ENCODE data around the gene NCBP3.
"Not testable (repeated sequence)": the region's sequence is repeated elsewhere in the genome, so short reads cannot be mapped to it uniquely, and the experiment has no call there.

The NCBP3 gene

DNA sequence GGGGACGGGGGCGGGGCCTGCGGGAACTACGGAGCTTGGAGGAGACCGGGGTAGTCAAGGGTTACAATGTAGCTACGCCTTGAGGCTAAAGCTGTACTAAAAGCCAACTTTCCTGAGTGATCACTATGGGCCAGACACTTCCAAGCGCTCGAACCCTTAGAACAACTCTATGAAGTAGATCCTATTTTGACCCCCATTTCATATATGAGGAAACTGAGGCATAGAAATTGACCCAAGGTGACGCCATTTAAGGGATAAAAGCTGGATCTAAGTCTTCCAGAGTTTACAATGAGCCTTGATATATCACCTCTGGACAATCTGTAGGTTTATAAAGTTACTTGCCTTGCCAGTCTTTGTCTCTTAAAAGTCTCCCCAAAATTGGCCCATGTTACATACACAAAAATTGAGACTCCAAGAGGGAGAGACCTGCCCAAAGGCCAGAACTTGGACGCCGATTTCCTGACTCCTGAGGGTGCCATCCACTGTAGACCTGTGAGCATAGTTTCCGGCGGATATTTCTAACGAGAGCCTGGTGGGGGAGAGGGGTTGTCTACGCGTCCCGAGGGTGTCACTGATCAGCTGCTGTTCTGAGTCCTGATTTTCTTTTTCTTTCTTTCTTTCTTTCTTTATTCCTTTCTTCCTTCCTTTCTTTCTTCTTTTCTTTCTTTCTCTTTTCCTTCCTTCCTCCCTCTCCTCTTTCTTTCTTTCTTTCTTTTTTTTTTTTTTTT is 555 bp upstream of the NCBP3 start:
- no peak for DNase-seq

DNA sequence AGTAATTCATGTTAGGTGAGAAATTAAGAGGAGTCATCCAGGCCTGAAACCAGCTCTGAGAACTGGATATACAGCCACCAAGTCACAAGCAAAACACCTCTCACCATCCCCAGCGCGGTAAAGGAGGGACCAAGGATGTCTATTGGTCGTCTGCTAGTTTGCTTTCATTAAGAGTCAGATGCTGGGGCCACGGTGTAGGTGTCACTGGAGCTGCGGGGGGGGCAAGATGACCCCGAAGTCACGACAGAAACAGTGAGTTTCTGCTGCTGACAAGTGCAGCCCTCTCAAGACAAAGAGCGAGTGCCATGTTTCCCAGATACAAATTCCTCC is 790 bp downstream of the NCBP3 start:
- no peak for DNase-seq

DNA sequence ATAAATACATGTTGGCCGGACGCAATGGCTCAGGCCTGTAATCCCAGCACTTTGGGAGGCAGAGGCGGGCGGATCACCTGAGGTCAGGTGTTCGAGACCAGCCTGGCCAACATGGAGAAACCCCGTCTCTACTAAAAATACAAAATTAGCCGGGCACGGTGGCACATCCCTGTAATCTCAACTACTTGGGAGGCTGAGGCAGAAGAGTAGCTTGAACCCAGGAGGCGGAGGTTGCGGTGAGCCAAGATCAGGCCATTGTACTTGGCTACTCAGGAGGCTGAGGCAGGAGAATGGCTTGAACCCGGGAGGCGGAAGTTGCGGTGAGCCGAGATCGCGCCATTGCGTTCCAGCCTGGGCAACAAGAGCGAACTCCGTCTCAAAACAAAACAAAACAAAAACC is 1.5 kb downstream of the NCBP3 start:
- not testable (repeated sequence) for DNase-seq

DNA sequence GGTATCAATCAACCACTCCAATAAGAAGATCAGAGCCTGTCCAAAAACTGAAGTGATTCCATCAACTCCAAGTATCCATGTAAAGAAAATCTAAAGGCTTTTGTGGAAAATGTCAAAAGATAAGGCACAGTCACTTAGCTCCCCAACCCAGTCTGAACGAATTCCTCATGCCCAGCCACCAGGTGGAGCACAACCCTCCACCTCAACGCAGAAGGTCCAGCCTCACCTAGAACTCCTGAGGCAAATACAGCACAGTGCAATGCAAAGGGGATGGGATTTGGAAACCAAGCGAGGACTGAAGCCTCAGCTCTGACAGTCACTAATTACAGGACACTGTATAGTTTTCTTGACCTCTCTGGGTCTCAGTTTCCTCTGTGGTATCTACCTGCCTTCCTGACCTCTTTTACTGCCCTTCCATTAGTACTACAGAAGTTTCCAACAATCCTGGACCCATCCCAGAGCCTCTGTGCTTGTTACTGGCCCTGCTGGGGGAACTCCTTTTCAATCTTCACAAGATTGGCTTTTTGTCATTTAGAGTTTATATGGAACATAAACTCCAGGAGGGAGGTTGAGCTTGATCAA is 2.0 kb downstream of the NCBP3 start:
- DNase-seq = no peak

DNA sequence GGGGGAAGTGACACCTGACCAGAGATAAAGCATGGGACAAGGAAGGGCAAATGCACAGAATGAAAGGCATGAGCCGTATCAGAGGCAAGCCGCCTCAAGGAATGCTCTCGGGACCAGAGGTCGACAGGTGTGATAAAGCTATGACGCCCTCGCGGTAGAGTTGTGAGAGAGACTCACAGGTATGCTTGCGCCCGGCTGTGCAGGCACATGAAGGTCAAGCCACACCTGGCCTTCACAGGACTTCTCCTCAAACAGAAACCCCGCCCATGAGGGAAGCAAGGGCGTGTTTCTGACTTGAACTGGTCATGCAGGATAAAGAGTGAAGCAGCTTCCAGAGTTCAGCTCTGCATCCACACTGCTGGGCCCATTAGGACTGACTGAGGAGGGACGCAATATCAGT is 7.8 kb downstream of the NCBP3 start:
- DNase-seq = no peak

DNA sequence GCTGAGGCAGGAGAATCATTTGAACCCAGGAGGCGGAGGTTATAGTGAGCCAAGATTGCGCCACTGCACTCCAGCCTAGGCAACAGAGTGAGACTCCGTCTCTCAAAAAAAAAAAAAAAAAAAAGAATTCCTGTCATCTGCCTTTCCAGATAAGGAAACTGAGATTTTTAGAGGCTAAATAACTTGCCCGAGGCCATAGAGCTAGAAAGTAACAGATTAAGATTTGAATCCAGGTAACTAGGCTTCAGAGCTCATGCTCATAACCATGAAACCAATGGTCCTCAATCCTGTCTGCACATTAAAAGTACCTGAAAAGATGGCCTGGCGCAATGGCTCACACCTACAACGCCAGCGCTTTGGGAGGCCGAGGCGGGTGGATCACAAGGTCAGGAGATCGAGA is 9.5 kb downstream of the NCBP3 start:
- DNase-seq = no peak

DNA sequence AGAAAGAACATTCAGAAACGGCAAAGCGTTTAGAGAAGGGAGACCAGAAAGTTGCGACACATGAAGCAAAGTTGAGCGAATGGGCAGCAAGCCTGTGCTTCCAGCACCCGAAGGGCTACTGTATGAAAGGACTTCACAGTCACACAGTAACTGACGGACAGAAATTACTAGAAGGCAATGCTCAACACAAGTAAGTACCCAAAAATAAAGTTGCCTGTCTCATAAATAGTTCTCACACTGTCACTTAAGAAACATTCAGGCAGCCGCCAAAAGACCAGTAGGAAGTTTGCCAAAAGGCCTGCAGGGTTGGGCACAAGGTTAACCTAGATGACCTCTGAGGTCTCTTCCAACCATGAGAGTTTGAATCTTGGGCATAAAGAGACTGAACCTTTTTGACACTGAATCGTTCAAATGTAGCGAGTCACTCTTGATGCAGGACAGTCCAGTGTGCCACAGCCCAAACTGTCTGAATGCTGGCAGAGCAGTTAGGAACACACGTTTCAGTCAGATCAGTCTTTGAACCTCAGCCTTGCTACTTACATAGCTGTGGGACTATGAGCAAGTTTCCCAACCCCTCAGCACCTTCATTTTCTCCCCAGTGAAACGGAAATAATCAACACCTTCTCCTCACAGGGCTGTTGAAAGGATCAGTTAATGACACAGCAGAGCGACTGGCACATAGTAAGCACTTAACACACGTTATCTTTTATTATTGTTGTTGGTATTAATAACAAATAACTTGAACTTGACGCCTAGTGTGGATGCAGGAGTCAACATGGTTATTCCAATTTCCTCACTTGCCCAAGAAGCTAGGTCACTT is 10.4 kb downstream of the NCBP3 start:
- DNase-seq = no peak

DNA sequence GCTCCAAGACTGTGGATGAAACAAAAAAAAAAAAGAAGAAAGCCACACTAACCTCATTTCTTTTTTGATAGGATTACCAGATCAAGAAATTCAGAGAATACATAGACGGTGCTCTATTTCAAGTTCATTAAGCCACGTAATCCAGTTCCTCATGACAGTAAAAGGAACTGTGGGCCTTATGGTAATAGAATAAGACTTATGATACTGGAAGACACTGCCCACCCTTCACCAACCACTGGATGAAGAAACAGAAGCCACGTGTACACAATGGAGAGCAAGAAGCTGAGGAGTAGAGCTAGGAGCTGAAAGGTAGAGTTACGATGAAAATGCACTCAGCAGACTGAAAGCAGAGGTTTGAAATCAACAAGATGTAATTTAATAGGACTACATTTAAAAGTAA is 11.2 kb downstream of the NCBP3 start:
- no peak for DNase-seq

DNA sequence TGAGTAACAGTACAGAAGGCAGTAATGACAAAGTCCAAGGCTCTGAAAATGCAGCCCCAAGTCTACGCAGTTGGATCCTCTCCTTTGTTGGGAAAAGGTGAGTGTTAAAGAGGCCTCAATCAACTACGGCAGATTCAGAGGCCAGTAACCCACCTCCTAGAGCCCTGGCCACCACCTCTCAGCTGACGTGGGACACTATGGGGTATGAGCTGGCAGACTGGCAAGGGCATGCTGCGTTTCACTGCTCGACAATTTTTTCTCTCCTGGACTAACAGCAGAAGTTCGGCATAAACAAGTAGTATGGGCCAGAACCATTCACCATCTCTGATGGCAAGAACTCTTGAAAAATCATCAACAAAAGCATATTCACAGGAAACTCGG is 17.2 kb downstream of the NCBP3 start:
- DNase-seq = no peak

DNA sequence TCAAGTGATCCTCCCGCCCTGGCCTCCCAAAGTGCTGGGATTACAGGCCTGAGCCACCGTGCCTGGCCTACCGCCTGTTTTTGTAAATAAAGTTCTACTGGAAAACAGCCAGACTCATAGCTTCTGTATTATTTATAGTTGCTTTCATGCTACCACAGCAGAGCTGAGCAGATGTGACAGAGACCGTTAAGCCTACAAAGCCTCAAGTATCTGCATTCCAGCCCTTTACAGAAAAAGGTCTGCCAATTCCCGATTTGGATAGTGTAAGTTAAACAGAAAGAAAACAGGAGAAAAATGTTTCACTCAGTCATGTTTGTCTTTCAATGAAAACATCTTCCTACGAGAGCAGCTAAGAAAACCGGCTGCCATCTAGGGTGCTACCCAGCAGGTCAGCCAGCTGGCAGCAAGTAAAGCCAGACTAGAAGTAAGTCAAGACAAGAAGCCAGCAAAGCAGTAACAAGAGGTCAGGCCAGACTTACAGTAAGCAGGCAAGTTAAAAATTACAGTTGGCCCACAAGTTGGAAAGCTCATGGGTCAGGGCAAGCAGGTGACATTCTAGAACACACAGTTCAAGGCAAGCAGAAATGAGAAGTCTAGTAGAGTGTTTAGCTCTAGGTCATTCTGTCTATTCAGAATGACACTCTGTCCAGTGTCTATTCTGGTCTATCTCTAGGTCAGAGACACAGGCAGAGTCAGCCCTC is 17.7 kb downstream of the NCBP3 start:
- no peak for DNase-seq

DNA sequence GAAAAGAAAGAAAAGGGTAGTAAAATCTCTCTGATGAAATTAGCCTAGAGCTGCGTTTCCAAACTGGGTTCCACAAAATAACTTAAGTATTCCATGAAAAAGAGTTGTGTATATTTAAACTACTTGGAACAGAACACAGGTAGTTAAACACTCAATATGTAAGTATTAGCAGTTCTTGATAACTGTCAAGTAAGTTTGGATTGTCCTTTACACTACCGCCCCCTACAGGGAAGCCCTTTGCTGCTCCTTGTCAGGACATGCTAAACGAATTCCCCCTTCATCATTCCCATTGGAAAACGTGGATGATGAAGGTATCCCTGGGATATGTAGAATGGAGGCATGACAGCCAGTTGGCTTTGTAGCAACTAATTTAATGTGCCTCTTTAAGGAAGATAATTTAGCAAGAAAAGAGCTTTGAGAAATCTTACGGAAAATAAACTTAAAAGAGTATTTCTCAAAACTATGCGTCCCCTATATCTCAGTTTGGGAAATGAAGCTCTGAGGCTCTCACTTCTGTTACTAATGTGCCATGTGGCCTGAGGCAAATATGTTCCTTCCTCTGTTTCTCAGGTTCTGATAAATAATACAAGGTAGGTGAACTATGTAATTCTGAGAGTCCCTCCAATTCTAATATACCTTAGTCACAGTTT is 18.8 kb downstream of the NCBP3 start:
- DNase-seq = no peak

DNA sequence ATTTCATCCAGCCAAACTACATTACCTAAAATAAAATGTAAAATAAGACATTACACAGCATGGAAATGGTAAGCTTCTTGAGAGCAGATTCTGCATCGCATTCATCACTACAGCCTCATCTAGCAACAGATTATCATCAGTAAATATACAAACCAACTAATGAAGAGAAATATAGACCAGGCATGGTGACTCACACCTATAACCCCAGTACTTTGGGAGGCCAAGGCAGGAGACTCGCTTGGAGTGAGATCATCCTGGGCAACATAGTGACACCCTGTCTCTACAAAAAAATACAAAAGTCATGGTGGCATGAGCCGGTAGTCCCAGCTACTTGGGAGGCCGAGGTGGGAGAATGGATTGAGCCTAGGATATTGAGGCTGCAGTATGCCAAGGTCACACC is 19.9 kb downstream of the NCBP3 start:
- no peak for DNase-seq

DNA sequence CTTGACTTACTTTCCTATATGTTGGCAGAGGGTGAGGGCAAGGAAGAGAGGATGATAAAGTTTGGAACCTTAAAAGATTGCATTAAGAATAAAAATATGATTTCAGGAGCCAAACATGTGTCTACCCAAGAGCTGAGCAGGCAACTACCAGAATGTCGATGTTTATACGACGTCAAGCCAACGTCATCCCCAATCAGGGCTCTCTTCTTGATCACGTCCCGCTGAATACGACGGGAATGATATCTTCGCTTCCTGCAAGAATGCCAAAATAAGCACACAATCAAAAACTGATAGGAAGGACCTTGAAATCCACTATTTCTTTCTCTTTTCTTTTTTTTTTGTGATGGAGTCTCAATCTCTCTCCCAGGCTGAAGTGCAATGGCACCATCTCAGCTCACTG is 24.9 kb downstream of the NCBP3 start:
- DNase-seq = no peak

DNA sequence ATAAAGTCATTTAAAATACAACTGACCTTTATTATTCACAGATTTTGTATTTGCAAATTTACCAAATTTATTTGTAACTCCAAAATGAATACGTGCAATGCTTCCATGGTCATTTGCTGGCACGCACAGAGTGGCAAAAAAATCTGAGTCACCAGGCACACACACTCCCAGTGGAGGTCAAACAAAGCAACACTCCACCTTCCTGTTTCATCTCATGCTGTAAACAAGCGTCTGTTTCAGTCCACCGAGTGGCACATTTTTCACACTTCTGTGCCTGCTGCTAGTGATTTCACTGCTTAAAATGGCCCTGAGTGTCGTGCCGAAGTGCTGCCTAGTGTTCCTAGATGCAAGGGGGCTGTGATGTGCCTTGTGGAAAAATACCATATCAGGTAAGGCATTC is 27.3 kb downstream of the NCBP3 start:
- no peak for DNase-seq

DNA sequence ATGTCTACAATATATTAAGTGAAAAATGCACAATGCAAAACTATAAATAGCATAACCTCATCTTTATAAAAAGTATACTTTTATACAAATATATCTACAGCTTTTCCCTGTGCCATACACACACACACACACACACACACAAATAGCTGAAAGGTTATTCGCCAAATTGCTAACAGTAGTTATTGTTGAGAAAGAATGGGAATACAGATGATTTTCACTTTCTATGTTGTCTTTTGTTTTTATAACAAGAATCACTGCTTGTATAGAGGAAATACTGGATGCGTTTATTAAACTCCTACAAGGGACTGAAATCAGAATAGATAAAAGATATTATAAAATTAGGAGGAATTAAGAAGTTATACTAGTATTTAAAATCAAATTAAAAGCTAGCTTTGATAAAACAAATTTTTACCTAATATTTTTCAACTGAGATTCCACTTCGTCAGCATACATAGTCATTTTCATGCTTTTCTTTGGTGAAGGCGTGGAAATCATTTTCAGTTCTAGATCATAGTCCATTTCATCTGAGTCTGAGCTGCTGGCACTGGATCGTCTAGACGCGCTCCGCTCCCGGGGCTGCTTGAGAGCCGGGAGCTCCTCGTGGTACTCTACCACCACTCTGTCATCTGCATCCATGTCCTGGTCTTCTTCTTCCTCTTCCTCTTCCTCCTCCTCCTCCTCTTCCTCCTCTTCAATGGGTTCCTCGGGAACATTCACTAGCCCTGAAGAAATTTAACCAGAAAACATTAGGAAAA is 28.0 kb downstream of the NCBP3 start:
- no peak for DNase-seq

DNA sequence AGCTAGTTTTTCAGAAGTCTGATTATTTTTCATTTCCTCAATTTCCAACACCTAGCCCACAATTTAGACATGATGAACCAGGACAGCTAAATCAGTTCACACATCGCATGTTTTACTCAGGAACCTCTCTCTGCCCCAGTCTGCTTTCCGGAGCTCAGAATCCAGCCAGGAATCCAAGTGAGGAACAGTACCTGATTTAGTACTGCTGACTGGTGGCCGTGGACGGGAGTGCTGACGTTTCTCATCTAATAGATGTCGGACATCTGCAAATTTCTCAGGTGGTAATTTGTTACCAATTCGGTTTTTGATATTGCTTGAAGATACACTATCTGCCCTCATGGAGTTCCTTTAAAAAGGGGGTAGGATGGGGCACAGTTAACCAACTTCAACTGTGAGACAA is 30.1 kb downstream of the NCBP3 start:
- no peak for DNase-seq

DNA sequence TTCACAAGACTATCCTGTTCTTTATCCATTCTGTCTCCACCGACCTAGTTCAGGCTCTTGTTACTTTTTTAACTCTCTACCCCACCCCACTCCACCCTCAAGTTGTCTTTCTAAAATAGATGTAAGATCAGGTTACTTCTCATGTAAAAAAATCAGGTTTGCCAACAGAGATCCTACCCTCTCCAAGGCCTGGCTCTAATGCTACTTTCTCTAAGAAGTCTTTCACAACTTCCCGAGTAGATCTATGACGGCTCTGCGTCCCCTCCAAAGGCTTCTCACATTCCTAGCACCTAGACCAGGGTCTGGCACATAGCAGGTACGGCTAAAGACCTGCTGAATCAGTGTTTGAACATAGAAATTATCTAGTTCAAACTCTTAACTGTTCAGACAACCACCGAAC is 30.9 kb downstream of the NCBP3 start:
- DNase-seq = no peak

DNA sequence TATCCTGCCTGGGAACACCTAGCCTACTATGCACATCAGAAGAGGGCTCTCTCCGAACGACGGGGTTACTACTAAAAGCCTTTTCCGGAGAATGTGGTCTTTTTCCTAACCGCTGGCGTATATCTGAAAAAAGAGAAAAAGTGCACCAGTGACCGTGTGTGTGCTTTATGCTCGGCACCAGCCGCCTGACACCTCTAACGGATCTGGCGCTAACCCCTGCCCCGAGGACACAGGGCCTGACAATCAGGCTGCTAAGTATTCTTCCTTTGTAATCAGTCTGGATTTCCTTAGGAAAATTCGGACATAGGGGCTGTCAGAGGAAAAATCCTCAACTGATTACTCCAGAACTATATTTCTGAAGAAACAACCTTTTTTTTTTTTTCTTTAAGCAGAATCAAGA is 31.7 kb downstream of the NCBP3 start:
- DNase-seq = no peak

DNA sequence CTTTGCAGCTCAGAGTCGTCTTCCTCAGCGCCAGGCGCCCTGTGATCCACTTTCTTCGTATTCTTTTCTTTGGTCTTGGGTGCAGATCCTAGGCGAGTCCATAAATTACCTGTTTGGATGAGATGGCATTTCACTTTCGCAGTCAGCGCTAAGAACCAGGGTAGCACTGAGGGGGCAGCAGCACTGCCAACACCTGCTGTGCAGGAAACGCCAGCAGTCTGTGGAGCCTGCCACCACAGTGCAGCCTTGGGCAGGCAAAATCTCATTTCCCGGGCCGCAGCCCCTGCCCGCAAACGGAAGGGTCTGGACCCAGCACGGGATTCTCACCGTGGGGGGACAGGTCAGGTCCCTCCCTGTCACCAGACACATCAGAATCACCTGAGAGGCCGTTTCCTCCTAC is 32.9 kb downstream of the NCBP3 start:
- DNase-seq = no peak

DNA sequence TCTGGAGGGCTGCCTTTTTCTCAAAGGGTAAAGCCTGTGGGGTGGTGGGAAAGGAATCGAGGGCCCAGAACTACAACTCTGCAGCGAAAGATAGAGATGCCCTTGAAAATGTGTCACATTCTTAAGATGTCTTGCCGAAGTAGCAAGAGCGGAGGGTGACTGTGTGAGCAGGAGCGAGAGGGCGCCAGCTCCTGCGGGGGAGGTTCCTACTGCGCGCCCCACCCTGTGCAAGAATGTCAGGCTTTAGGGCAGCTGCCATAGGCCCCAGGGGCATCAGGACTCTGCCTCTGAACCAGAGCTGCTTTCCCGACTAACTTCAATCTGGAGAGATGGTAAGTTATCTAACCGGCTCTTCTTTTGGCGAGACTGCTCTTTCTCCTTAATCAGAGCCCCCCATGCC is 33.3 kb downstream of the NCBP3 start:
- DNase-seq = no peak

DNA sequence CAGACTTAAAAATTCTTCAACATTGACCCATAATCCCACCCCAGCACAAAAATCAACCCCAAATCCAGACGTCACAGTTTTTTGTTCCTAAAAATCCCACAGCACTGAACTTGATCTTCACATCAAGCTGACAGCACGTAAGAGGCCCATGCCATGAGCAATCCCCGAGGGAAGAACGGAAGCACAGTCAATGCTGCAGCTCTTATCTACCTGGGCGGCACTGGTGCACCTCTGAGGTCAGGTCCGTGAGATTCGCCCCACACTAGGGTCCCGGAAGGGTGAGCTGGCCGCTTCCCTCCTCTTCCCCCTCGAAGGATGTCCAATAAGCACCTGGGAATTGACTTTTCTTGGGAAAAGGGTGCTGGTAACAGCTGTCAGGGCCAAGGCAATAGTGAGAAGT is 33.8 kb downstream of the NCBP3 start:
- DNase-seq = no peak

DNA sequence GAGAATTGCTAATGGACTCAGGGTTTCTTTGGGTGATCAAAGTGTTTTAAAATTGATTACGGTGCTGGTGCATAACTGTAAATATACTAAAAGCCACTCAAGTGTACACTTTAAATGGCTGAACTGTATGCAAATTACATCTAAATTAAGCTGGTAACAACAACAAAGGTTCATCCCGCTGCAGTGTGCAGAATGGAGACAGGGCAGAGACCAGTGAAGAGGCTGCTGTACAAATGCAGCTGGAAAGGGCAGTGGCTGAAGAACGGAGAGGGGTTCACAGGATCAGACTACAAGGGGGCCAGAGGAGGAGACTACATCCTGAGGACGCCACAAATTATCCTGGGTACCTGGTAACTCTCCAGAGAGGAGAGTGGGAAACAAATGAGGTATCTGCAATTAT is 36.0 kb downstream of the NCBP3 start:
- DNase-seq = no peak

DNA sequence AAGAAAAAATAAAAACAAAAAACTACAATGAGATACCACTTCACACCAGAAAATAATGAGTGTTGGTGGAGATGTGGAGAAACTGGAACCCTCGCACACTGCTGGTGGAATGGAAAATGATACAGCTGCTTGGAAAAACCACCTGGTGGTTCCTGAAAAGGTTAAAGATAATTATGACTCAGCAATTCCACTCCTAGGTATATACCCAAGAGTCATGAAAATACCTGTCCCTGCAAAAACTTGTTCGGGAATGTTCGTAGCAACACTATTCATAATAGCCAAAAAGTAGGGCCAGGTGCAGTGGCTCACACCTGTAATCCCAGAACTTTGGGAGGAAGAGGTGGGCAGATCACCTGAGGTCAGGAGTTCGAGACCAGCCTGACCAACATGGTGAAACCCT is 36.9 kb downstream of the NCBP3 start:
- DNase-seq = no peak

All from cortex of kidney (tissue), 1 donor.